Colonic mucosa (tissue), 4 donors: ENCODE results near the gene NCAM2. TPM values are rescaled to one million over a fixed set of nuclear protein-coding genes. Genes with fewer than 3 reads are reported as not detected.

ENCODE experiments used
- DNase-seq: peaks from one replicate; pipeline ENCODE4 v3.0.0-alpha.2; 2020
- H3K27ac ChIP-seq: fragments of 200-600 bp; one replicate; pipeline ENCODE4 v1.8.0; 2021
- H3K27me3 ChIP-seq: fragments of 200-600 bp; one replicate; pipeline ENCODE4 v1.8.0; 2021
- H3K36me3 ChIP-seq: fragments of 200-600 bp; one replicate; pipeline ENCODE4 v1.8.0; 2021
- H3K4me1 ChIP-seq: fragments of 200-600 bp; one replicate; pipeline ENCODE4 v1.8.0; 2021; ENCODE audit warnings: mild to moderate bottlenecking
- H3K4me3 ChIP-seq: fragments of 200-600 bp; one replicate; pipeline ENCODE4 v1.8.0; 2021
- H3K9ac ChIP-seq, 2 donors: one replicate each; pipeline ENCODE4 v1.7.0; 2013; ENCODE audit warnings: control low read depth in 2 of 2, low read depth in 2 of 2, low read length in 2 of 2
- H3K9me3 ChIP-seq: fragments of 200-600 bp; one replicate; pipeline ENCODE4 v1.8.0; 2021
- CTCF ChIP-seq: fragments of 200-600 bp; IDR thresholded peaks from one replicate; pipeline ENCODE4 v1.8.0; 2022; ENCODE audit warnings: antibody characterized with exemption, mild to moderate bottlenecking
- intact Hi-C: fragments of 100-400 bp; cut with DNase I; formaldehyde crosslinking; loops from one replicate; pipeline ENCODE4 v1.14.1; 2022
- total RNA-seq, 2 donors: library from RNA; stranded (reverse); fragmentation: NEBNext Ultra II Directional in 1 of 2; extraction: Animal tissue kit (Norgen Biotek cat#: 25700) in 1 of 2; gene quantifications; one replicate each; pipeline ENCODE4 v1.2.1, GENCODE V29; 2021
- donor health status: healthy.
- donor health status: DM: no; HTN: no; CAD: no.
- donor health status: DM: no; HTN: no; CAD: no.

Gene NCAM2
- total RNA-seq, 2 donors from 2014 or later: 0.52 to 2.8 TPM

GRCh38 chr21:21151231-21151630, 153.0 kb downstream of the NCAM2 start:
- no peak overlapping the region for H3K9ac ChIP-seq
- H3K9me3 ChIP-seq: no peaks in the 10 kb centered on the region
- H3K4me1 ChIP-seq: no peaks in the 10 kb centered on the region
- no peak overlapping the region for H3K4me3 ChIP-seq
- H3K27ac ChIP-seq: no peak overlapping the region
- H3K27me3 ChIP-seq: no peaks in the 10 kb centered on the region
- intact Hi-C loops: no loop called here
- no peaks in the 10 kb centered on the region for H3K36me3 ChIP-seq
- DNase-seq: no peak
- TF ChIP-seq CTCF: no peak

GRCh38 chr21:21156397-21156796, 158.2 kb downstream of the NCAM2 start:
- H3K4me3 ChIP-seq: no peak overlapping the region
- intact Hi-C loops: no loop called here
- no peak for TF ChIP-seq CTCF

GRCh38 chr21:21156957-21157356, 158.7 kb downstream of the NCAM2 start:
- Histone ChIP-seq H3K9me3 (no peaks in the 10 kb centered on the region), H3K36me3 (no peaks in the 10 kb centered on the region), H3K4me1 (no peaks in the 10 kb centered on the region), H3K4me3 (no peak overlapping the region), H3K27ac (no peak overlapping the region), H3K9ac (no peak overlapping the region), H3K27me3 (no peaks in the 10 kb centered on the region)
- no peak for DNase-seq
- intact Hi-C loops: no loop called here
- no peak for TF ChIP-seq CTCF

More at GRCh38 chr21:21156397-21156796, 158.2 kb downstream of the NCAM2 start:
- Histone ChIP-seq H3K4me1 (no peaks in the 10 kb centered on the region), H3K9me3 (no peaks in the 10 kb centered on the region), H3K27me3 (no peaks in the 10 kb centered on the region), H3K9ac (no peak overlapping the region), H3K27ac (no peak overlapping the region), H3K36me3 (no peaks in the 10 kb centered on the region)
- no peak for DNase-seq

- H3K36me3 ChIP-seq: no peaks in the 10 kb centered on the region
- H3K9ac ChIP-seq: no peak overlapping the region
- no peak overlapping the region for H3K27ac ChIP-seq
- no peak for DNase-seq
- TF ChIP-seq CTCF: no peak
- H3K9me3 ChIP-seq: no peaks in the 10 kb centered on the region
- H3K4me3 ChIP-seq: no peak overlapping the region
- intact Hi-C loops: no loop called here
- H3K4me1 ChIP-seq: no peaks in the 10 kb centered on the region
- no peaks in the 10 kb centered on the region for H3K27me3 ChIP-seq
Observed at GRCh38 chr21:21158376-21158918, 160.2 kb downstream of the NCAM2 start.

- intact Hi-C loops: no loop called here
- Histone ChIP-seq H3K9me3 (no peaks in the 10 kb centered on the region), H3K36me3 (no peaks in the 10 kb centered on the region), H3K27ac (no peak overlapping the region), H3K4me3 (no peak overlapping the region), H3K9ac (no peak overlapping the region), H3K27me3 (no peaks in the 10 kb centered on the region), H3K4me1 (no peaks in the 10 kb centered on the region)
- no peak for DNase-seq
- no peak for TF ChIP-seq CTCF
Observed at GRCh38 chr21:21159253-21159899, 161.2 kb downstream of the NCAM2 start.
